WI38 (cell line): ENCODE results near the gene CACNB2.

ENCODE experiments used
- H3K4me3 ChIP-seq: 2 replicates; pipeline ENCODE4 v1.5.1; 2011; ENCODE audit warnings: low read depth, mild to moderate bottlenecking, control low read depth, low read length
- TF ChIP-seq, protein P1 (sequence below): IDR thresholded peaks from 2 replicates; pipeline ENCODE4 v1.5.1; 2012; ENCODE audit warnings: low read depth, mild to moderate bottlenecking, control low read depth, low read length

CACNB2 gene

DNA sequence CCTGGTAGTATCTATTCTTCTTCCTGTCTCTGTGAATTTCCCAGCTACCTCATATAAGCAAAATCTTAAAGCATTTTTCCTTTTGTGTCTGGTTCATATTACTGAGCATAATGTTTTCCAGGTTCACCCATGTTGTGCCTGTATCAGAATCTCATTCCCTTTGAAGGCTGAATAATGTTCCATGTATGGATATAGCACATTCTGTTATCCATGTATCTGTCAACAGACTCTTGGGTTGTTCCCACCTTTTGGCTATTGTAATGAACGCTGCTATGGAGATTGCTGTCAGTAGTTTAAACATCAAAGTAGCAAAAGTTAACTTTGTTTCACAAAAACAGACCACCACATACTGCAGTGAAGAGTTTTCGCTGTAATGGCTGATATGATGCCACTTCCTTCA lies 411.2 kb downstream of the CACNB2 start:
- H3K4me3 ChIP-seq = no peak overlapping the region
- TF ChIP-seq, protein P1, sequence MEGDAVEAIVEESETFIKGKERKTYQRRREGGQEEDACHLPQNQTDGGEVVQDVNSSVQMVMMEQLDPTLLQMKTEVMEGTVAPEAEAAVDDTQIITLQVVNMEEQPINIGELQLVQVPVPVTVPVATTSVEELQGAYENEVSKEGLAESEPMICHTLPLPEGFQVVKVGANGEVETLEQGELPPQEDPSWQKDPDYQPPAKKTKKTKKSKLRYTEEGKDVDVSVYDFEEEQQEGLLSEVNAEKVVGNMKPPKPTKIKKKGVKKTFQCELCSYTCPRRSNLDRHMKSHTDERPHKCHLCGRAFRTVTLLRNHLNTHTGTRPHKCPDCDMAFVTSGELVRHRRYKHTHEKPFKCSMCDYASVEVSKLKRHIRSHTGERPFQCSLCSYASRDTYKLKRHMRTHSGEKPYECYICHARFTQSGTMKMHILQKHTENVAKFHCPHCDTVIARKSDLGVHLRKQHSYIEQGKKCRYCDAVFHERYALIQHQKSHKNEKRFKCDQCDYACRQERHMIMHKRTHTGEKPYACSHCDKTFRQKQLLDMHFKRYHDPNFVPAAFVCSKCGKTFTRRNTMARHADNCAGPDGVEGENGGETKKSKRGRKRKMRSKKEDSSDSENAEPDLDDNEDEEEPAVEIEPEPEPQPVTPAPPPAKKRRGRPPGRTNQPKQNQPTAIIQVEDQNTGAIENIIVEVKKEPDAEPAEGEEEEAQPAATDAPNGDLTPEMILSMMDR = no peak

GRCh38 chr10:18554479-18554878 lies 414.3 kb downstream of the CACNB2 start:
- no peak overlapping the region for H3K4me3 ChIP-seq
- TF ChIP-seq, protein P1 = no peak

DNA sequence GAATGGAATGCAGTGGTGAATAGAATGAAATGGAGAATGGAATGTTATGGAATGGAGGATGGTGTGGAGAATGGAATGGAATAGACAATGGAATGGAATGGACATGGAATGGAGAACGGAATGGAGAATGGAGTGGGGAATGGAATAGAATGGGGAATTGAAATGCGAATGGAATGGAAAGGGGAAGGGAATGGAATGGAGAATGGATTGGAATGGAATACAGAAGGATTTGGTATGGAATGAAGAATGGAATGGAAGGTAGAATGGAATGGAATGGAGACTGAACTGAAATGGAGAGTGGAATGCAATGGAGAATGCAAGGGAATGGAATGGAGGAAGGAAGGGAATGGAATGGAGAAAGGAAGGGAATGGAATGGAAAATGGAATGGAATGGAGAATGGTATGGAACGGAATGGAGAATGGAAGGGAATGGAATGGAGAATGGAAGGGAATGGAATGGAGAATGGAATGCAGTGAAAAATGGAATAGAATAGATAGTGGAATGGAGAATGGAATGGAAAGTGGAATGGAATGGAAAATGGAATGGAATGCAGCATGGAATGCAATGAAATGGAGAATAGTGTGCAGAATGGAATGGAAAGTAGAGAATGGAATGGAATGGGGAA lies 416.4 kb downstream of the CACNB2 start:
- TF ChIP-seq, protein P1 = no peak
- H3K4me3 ChIP-seq = no peak overlapping the region

- TF ChIP-seq, protein P1 = no peak
- no peak overlapping the region for H3K4me3 ChIP-seq
Observed at GRCh38 chr10:18557960-18558359, 417.7 kb downstream of the CACNB2 start.

DNA sequence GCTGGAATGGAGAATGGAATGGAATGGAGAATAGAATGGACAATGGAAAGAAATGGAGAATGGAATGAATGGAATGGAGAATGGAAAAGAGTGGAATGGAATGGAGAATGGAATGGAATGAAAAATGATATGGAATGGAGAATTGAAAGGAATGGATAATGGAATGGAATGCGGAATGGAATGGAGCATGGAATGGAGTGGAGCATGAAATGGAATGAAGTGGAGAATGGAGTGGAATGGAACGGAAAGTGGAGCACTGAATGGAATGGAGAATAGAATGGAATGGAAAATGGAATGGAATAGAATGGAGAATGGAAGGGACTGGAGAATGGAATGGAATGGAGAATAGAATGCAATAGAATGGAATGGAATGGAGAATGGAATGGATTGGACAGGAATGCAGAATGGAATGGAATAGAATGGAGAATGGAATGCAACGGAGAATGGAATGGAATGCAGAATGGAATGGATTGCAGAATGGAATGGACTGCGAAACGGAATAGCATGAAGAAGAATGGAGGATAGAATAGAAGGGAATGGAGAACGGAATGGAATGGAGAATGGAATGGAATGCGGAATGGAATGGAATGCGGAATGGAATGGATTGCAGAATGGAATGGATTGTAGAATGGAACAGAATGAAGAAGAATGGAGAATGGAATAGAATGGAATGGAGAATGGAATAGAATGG lies 421.8 kb downstream of the CACNB2 start:
- TF ChIP-seq, protein P1 = no peak
- no peak overlapping the region for H3K4me3 ChIP-seq

DNA sequence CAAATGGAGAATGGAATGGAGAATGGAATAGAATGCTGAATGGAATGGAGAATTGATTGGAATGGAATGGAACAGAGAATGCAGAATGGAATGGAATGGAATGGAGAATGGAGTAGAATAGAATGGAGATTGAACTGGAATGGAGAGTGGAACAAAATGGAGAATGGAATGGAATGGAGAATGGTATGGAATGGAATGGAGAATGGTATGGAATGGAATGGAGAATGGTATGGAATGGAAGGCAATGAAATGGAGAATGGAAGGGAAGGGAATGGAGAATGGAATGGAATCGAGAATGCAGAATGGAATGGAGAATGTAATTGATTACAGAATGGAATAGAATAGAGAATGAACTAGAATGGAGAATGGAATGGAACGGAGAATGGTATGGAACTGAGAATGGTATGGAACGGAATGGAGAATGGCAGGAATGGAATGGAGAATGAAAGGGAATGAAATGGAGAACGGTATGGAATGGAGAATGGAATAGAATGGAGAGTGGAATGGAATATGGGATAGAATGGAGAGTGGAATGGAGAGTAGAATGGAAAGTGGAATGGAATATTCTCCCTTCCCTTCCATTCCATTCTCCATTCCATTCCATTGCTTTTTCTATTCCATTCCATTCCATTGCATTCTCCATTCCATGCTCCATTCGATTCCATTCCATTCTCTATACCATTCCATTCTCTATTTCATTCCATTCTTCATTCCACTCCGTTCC lies 422.9 kb downstream of the CACNB2 start:
- H3K4me3 ChIP-seq = no peak overlapping the region
- TF ChIP-seq, protein P1 = no peak

GRCh38 chr10:18565006-18565405 lies 424.8 kb downstream of the CACNB2 start:
- no peak overlapping the region for H3K4me3 ChIP-seq
- TF ChIP-seq, protein P1 = no peak
